T-helper 1 cell (primary cell): ENCODE measurements around the gene MC4R.

ENCODE experiments used
- DNase-seq, 5 donors: peaks; one replicate each; pipeline ENCODE4 v3.0.0-alpha.2; 2012 to 2020

The MC4R gene

GRCh38 chr18:60322591-60322990 lies 50.0 kb downstream of the MC4R start:
- DNase-seq, result no peak
